OCI-LY3 (cell line): ENCODE data around the gene SLMAP.

Experiments used
- H2AFZ ChIP-seq: fragments of 200-600, 300-600 bp; shearing (Covaris generic); 2 replicates; pipeline ENCODE4 v1.6.0; 2014; ENCODE audit warnings: antibody characterized with exemption, low read depth, low read length
- H3K27ac ChIP-seq: fragments of 200-600, 300-600 bp; sonication (generic); 2 replicates; pipeline ENCODE4 v1.5.1; 2014; ENCODE audit warnings: mild to moderate bottlenecking, low read length, moderate library complexity, mixed read lengths
- H3K27me3 ChIP-seq: fragments of 200-600, 300-600 bp; sonication (generic); 2 replicates; pipeline ENCODE4 v1.6.1; 2014; ENCODE audit warnings: low read depth, low read length, mixed read lengths
- H3K36me3 ChIP-seq: fragments of 200-600, 300-600 bp; sonication (generic); replicated peaks from 2 replicates; pipeline ENCODE3; 2014; ENCODE audit warnings: low read depth, low read length, mixed read lengths
- H3K4me1 ChIP-seq: fragments of 300-600, 200-600 bp; sonication (generic); 2 replicates; pipeline ENCODE4 v1.6.1; 2014; ENCODE audit warnings: low read length, mixed read lengths
- H3K4me2 ChIP-seq: fragments of 200-600, 300-600 bp; sonication (generic); 2 replicates; pipeline ENCODE4 v1.6.1; 2014; ENCODE audit warnings: low read length, mixed read lengths
- H3K4me3 ChIP-seq: fragments of 300-600, 200-600 bp; sonication (generic); 2 replicates; pipeline ENCODE4 v1.5.1; 2014; ENCODE audit warnings: antibody characterized with exemption, mild to moderate bottlenecking, low read length, moderate library complexity
- H3K79me2 ChIP-seq: fragments of 300-600, 200-600 bp; shearing (Covaris generic); 2 replicates; pipeline ENCODE4 v1.6.1; 2014; ENCODE audit warnings: mild to moderate bottlenecking, low read length, mixed read lengths
- H3K9ac ChIP-seq: fragments of 300-600, 200-600 bp; shearing (Covaris generic); 2 replicates; pipeline ENCODE4 v1.6.0; 2014; ENCODE audit warnings: mild to moderate bottlenecking, low read length, moderate library complexity
- H3K9me3 ChIP-seq: fragments of 200-600, 300-600 bp; shearing (Covaris generic); 2 replicates; pipeline ENCODE4 v1.6.1; 2014; ENCODE audit warnings: low read length, mixed read lengths; ENCODE audit not compliant: insufficient read depth
- H4K20me1 ChIP-seq: fragments of 200-600, 300-600 bp; sonication (generic); 2 replicates; pipeline ENCODE4 v1.6.1; 2016; ENCODE audit warnings: low read length, mixed read lengths; ENCODE audit not compliant: insufficient read depth
- EZH2phosphoT487 ChIP-seq: fragments of 200-600 bp; shearing (Covaris generic); IDR thresholded peaks from 2 replicates; pipeline ENCODE4 v1.6.1; 2018; ENCODE audit warnings: antibody characterized with exemption, mixed run types, low read depth
- TF ChIP-seq, protein P1 (sequence below): fragments of 200-600, 300-600 bp; sonication (generic); IDR thresholded peaks from 2 replicates; pipeline ENCODE4 v1.5.1; 2014; ENCODE audit warnings: antibody characterized with exemption, low read length, low read depth

SLMAP gene

DNA sequence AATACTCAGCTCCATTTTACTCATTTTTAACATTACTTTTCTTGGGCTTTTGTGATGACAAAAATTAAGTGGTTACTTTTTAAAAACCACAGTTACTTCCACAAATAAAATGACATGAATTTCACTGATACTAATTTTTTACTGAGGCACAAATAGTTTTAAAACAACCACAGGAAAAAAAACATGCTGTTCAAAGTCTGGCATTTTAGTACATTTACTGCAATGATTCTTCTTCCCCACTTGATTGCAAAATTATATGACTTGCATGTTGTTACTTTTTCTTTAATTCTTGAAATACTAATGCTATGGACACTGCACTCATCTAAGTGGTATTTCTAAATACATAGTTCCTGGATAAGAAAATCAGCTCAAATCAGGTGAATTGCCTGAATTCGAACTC is 24.8 kb upstream of the SLMAP start:
- Histone ChIP-seq H3K27ac (no peak overlapping the region), H3K4me1 (no peaks in the 10 kb centered on the region), H3K4me3 (no peak overlapping the region), H3K9me3 (no peaks in the 10 kb centered on the region), H3K4me2 (no peak overlapping the region), H2AFZ (no peak overlapping the region), H4K20me1 (no peaks in the 10 kb centered on the region), H3K9ac (no peak overlapping the region), H3K27me3 (no peaks in the 10 kb centered on the region), H3K79me2 (no peaks in the 10 kb centered on the region), H3K36me3 (no peaks in the 10 kb centered on the region)
- TF ChIP-seq, protein P1, sequence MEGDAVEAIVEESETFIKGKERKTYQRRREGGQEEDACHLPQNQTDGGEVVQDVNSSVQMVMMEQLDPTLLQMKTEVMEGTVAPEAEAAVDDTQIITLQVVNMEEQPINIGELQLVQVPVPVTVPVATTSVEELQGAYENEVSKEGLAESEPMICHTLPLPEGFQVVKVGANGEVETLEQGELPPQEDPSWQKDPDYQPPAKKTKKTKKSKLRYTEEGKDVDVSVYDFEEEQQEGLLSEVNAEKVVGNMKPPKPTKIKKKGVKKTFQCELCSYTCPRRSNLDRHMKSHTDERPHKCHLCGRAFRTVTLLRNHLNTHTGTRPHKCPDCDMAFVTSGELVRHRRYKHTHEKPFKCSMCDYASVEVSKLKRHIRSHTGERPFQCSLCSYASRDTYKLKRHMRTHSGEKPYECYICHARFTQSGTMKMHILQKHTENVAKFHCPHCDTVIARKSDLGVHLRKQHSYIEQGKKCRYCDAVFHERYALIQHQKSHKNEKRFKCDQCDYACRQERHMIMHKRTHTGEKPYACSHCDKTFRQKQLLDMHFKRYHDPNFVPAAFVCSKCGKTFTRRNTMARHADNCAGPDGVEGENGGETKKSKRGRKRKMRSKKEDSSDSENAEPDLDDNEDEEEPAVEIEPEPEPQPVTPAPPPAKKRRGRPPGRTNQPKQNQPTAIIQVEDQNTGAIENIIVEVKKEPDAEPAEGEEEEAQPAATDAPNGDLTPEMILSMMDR: no peak
- no peak for TF ChIP-seq EZH2phosphoT487

- Histone ChIP-seq H3K4me3 (no peak overlapping the region), H4K20me1 (no peaks in the 10 kb centered on the region), H3K9ac (no peak overlapping the region), H3K79me2 (no peaks in the 10 kb centered on the region), H3K36me3 (no peaks in the 10 kb centered on the region), H3K27ac (no peak overlapping the region), H3K9me3 (no peaks in the 10 kb centered on the region), H2AFZ (no peak overlapping the region), H3K27me3 (no peaks in the 10 kb centered on the region), H3K4me2 (no peak overlapping the region), H3K4me1 (no peaks in the 10 kb centered on the region)
- TF ChIP-seq, protein P1: no peak
- no peak for TF ChIP-seq EZH2phosphoT487
Observed at GRCh38 chr3:57733790-57734189, 22.3 kb upstream of the SLMAP start.

- TF ChIP-seq EZH2phosphoT487: no peak
- TF ChIP-seq, protein P1: no peak
- no peak overlapping the region for H2AFZ ChIP-seq
Observed at GRCh38 chr3:57735405-57735804, 20.7 kb upstream of the SLMAP start.

DNA sequence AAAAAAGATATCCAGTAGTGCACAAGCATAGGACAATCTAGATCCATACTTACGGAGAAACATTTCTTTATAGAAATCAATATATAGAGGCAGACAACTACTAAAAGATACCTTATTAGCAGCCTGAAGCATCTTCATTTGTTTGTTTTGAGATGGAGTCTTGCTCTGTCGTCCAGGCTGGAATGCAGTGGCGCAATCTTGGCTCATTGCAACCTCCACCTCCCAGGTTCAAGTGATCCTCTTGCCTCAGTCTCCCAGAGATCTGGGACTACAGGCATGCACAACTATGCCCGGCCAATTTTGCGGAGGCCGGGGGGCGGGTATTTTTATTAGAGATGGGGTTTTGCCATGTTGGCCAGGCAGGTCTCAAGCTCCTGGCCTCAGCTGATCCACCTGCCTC is 18.3 kb upstream of the SLMAP start:
- no peaks in the 10 kb centered on the region for H3K27me3 ChIP-seq
- no peaks in the 10 kb centered on the region for H3K79me2 ChIP-seq
- no peak overlapping the region for H3K4me2 ChIP-seq
- no peaks in the 10 kb centered on the region for H3K36me3 ChIP-seq
- H3K27ac ChIP-seq: no peak overlapping the region
- H3K4me3 ChIP-seq: no peak overlapping the region
- no peaks in the 10 kb centered on the region for H3K4me1 ChIP-seq
- no peaks in the 10 kb centered on the region for H4K20me1 ChIP-seq
- TF ChIP-seq, protein P1: no peak
- no peak for TF ChIP-seq EZH2phosphoT487
- H3K9me3 ChIP-seq: no peaks in the 10 kb centered on the region
- no peak overlapping the region for H3K9ac ChIP-seq
- H2AFZ ChIP-seq: no peak overlapping the region

More at GRCh38 chr3:57735405-57735804, 20.7 kb upstream of the SLMAP start:
- H3K79me2 ChIP-seq: no peaks in the 10 kb centered on the region
- H3K36me3 ChIP-seq: no peaks in the 10 kb centered on the region
- no peaks in the 10 kb centered on the region for H3K4me1 ChIP-seq
- H3K9me3 ChIP-seq: no peaks in the 10 kb centered on the region
- no peaks in the 10 kb centered on the region for H3K27me3 ChIP-seq
- no peak overlapping the region for H3K4me3 ChIP-seq
- H4K20me1 ChIP-seq: no peaks in the 10 kb centered on the region
- H3K27ac ChIP-seq: no peak overlapping the region
- no peak overlapping the region for H3K9ac ChIP-seq
- H3K4me2 ChIP-seq: no peak overlapping the region
